Activated T-cell treated with anti-CD3 and anti-CD28 coated beads for 1 hour (primary cell): ENCODE measurements around the gene SLC35B4.

Experiments
- DNase-seq: peaks from one replicate; pipeline ENCODE4 v3.0.0-alpha.2; 2020; ENCODE audit warnings: low read depth

Gene SLC35B4

DNA sequence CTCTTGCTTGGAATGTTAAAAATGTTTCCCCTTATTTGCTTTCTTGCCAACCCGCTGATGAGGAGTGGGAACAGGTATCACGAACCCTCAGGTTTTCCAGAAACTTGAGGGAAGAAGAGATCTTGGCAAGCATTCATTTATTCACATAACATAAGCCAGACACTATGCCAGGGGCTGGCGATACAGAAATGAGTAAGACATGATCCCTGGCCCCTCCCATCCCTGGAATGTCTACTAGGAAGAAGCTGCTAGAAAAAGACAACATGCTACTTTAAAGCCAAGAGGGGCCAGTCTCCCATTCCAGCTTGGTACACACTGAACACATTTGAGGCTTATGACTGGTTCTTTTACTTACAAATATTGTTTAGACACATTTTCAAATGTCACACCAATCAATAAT lies 26.4 kb downstream of the SLC35B4 start:
- no peak for DNase-seq

- no peak for DNase-seq
Measured at GRCh38 chr7:134289841-134290240, 26.9 kb downstream of the SLC35B4 start.

GRCh38 chr7:134289423-134289822 lies 27.3 kb downstream of the SLC35B4 start:
- DNase-seq: no peak

GRCh38 chr7:134287916-134288659 lies 28.6 kb downstream of the SLC35B4 start:
- DNase-seq: no peak

DNA sequence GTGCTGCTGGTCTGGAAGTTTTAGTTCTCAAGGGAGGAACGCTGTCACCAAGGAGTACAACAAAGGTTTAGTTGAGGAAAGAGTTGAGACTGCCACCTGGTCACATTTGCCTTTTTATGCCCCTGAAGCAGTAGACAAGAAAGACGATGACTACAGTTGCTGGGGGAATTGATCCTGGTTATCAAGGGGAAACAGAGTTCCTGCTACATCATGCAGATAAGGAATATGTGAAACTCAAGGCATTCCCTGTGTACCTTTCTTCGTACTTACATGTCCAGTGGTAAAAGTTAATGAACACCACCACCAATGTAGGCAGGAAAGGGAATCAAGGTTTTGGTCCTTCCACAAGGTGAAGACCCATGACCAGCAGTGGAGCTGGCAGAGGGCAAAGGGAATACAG lies 31.8 kb downstream of the SLC35B4 start:
- DNase-seq: no peak

DNA sequence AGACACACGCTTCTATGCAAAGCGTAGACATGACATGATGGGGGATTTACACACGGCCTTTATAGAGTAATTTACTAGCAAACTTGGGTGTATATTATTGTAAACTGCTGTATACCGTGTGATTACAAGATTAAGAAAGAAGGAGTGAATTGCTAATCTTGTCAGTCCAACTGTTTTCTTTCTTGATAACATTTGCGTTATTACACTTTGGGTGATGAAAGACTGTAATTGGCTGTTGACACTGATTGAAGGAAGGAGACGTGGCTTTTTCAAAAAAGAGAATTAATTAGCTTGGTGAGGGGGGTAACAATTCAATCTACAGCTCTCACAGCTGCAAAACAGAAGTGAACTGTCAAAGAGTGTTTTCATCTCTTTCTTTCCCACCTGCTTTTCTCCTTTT lies 32.7 kb downstream of the SLC35B4 start:
- no peak for DNase-seq

- no peak for DNase-seq
Measured at GRCh38 chr7:134280508-134280907, 36.2 kb downstream of the SLC35B4 start.

GRCh38 chr7:134279898-134280297 lies 36.8 kb downstream of the SLC35B4 start:
- no peak for DNase-seq

DNA sequence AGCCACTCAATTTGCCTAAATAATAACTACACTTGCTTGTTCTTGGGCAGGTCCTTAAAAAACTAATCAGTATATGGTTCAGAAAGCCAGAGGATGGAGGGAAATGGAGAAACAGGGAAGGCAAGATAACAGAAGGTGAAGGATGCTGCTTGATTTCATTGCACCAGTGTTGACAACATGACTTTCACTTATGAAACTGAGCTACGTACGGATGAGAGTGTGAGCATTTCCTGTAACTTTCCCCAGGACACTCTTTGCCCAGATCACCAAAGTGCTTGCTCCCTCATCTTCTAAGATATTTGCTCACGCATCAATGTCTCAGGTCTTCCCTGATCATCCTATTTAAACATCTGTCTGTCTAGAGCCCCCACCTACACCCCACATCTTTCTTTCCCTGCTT lies 37.4 kb downstream of the SLC35B4 start:
- DNase-seq: no peak

DNA sequence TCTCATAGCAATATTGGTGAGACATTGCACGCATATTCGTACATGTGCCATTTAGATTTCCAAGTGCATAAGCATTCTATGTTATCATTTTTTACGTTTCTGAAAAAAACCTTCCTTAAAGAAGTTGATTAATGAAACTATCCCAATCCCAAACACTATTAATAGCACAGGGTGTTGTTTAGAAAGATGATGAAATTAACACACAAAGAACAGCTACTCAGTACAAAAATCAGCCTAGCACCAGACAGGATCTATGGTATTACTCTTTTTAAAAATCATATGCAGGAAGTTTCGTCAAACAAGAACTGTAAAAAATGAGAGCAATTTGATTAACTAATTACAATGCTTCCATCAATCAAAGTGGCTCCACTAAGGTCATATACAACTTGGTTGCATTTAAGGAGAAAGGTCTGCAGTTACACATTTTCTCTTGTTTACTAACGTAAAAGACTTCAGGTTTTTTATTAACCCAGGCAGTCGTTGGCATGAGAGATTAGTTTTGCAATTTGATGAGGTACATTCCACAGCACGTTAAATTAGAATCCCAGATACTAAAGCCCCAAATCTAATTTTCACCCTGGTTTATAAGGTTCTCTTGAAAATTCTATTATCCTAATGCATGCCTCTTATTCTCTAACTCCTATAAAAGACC lies 38.1 kb downstream of the SLC35B4 start:
- DNase-seq: no peak

DNA sequence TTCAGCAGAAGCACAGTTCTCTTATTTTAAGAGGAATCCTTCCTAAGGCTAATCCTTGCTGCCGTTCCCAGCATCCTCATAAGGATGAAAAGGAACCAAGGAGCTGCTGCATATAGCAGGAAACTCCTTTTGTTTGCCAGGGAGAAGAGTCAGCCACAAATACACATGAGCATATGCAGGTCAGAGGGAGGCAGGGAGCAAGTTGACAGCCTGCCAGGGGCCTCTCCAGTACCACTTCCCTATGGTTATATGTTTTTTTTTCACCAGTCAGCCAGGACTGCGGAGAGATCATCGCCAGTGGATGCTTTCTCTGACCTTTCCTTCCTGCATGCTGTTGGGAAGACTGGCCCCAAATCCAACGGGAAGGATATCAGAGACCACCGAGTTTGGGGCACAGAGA lies 39.8 kb downstream of the SLC35B4 start:
- DNase-seq: no peak

GRCh38 chr7:134262322-134262721 lies 54.4 kb downstream of the SLC35B4 start:
- DNase-seq: no peak

GRCh38 chr7:134255814-134256213 lies 60.9 kb downstream of the SLC35B4 start:
- no peak for DNase-seq

DNA sequence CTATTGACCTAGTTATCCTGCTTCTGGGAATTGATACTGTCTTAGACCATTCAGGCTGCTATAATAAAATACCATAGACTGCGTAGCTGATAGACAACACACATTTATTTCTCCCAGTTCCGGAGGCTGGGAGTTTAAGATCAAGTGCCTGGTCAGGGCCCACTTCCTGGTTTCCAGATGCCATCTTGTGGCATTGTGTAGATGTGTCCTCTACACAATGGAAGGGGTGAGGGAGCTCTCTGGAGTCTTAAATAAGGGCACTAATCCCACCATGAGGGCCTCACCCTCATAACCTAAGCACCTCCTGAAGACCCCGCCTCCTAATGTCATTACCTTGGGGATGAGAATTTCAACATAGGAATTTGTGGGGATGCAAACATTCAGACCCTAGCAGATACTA lies 62.4 kb downstream of the SLC35B4 start:
- DNase-seq: no peak

- DNase-seq: no peak
Measured at GRCh38 chr7:134248196-134248595, 68.5 kb downstream of the SLC35B4 start.

DNA sequence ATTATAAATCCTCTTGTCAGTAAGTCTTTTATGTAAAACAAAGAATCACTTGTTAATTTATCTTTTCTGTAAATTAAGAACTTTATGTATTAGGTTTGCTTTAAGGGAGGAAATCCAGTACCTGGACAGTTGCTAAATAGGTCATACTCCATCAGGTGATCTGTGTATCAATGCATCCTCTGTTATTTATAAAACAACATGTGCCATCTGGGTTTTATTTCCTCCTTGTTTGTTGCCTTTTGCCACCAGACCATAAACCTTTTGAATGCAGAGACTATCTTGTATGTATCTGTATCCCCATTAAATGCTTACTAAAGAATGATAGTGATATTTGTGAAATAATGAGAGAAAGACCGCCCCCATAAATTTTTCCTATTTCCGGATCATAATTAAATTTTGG lies 70.0 kb downstream of the SLC35B4 start:
- DNase-seq: no peak

GRCh38 chr7:134246347-134246746 lies 70.4 kb downstream of the SLC35B4 start:
- no peak for DNase-seq

- no peak for DNase-seq
Measured at GRCh38 chr7:134245253-134245652, 71.5 kb downstream of the SLC35B4 start.
